HepG2 (cell line): ENCODE measurements around the gene FBXO48. TPM values are rescaled to one million over a fixed set of nuclear protein-coding genes. Genes with fewer than 3 reads are reported as not detected.

Experiments used
- ATAC-seq: fragments of 200-7000 bp; cut with Tn5 transposase; 3 replicates; pipeline ENCODE4 v1.9.1; 2020; ENCODE audit warnings: mild to moderate bottlenecking, moderate library complexity
- BruUV-seq: library from RNA; stranded (reverse); fragments of 400-500 nt; replicated peaks from 2 replicates; lab custom pipeline; 2021; lab: Mats Ljungman, UMichigan
- CTCF ChIA-PET: fragments of 300-600 bp; formaldehyde crosslinking; extraction: SDS; loops from one replicate; lab custom pipeline; 2021; ENCODE audit warnings: low total read pairs, inconsistent platforms, low intra/inter-chr PET ratio; lab: Yijun Ruan, JAX
- POLR2A ChIA-PET: fragments of 350-600 bp; sonication (Branson Sonifier 250); formaldehyde crosslinking; loops from one replicate; lab custom pipeline; 2020; ENCODE audit warnings: antibody characterized with exemption, inconsistent platforms; lab: Yijun Ruan, JAX
- DNase-seq: peaks from one replicate; pipeline ENCODE4 v3.0.0-alpha.2; 2015; ENCODE audit warnings: low spot score
- FAIRE-seq: peaks from 3 replicates; lab custom pipeline; 2011; peaks lifted over from hg19 to GRCh38; lab: Jason Lieb, UNC
- H2AFZ ChIP-seq: one replicate; pipeline ENCODE4 v1.6.1; 2011; ENCODE audit warnings: low read length, inconsistent platforms
- H3K27ac ChIP-seq: fragments of 300-600 bp; 3 replicates; pipeline ENCODE4 v1.8.0; 2011; ENCODE audit warnings: mixed run types, mild to moderate bottlenecking, mixed read lengths, low read length, inconsistent platforms; ENCODE audit not compliant: insufficient read depth; ENCODE audit errors: extremely low read length
- H3K27me3 ChIP-seq, 2 experiments: fragments of 200-600 bp in 1 of 2; 2 replicates in 1 of 2; 3 replicates in 1 of 2; pipeline versions ENCODE4 v1.6.0 to v1.8.0; 2011; ENCODE audit warnings: low read length in 2 of 2, mild to moderate bottlenecking in 2 of 2, moderate library complexity in 2 of 2, inconsistent platforms in 1 of 2; ENCODE audit not compliant: insufficient read depth in 2 of 2, control insufficient read depth in 1 of 2
- H3K36me3 ChIP-seq, 2 experiments: fragments of 200-600 bp in 1 of 2; replicated peaks in 1 of 2; 2 replicates in 1 of 2; 3 replicates in 1 of 2; pipeline versions ENCODE4 v1.5.1 to v1.8.0; 2011; ENCODE audit warnings: low read length in 2 of 2, inconsistent platforms in 1 of 2; ENCODE audit not compliant: insufficient read depth in 2 of 2, control insufficient read depth in 1 of 2
- H3K4me1 ChIP-seq: 2 replicates; pipeline ENCODE4 v1.5.1; 2012; ENCODE audit warnings: low read length, inconsistent platforms; ENCODE audit not compliant: insufficient read depth
- H3K4me2 ChIP-seq: 2 replicates; pipeline ENCODE4 v1.6.0; 2011; ENCODE audit warnings: low read depth, low read length, inconsistent platforms
- H3K4me3 ChIP-seq, 3 experiments: fragments of 200-600 bp in 1 of 3; sonication (generic), shearing (Covaris generic) in 1 of 3; replicated peaks in 1 of 3; 2 replicates each; pipeline ENCODE4 v1.5.1; 2011 to 2016; ENCODE audit warnings: low read length in 3 of 3, inconsistent platforms in 2 of 3, low read depth in 2 of 3, mild to moderate bottlenecking in 2 of 3, control low read depth in 1 of 3, mixed read lengths in 1 of 3; ENCODE audit not compliant: insufficient read depth in 1 of 3
- H3K79me2 ChIP-seq: one replicate; pipeline ENCODE4 v1.6.1; 2011; ENCODE audit warnings: low read length, inconsistent platforms; ENCODE audit not compliant: insufficient read depth
- H3K9ac ChIP-seq: 2 replicates; pipeline ENCODE4 v1.6.0; 2011; ENCODE audit warnings: mild to moderate bottlenecking, low read depth, low read length, inconsistent platforms; ENCODE audit not compliant: insufficient read depth
- H3K9me3 ChIP-seq: 2 replicates; pipeline ENCODE4 v1.5.1; 2012; ENCODE audit warnings: mild to moderate bottlenecking, low read length
- H4K20me1 ChIP-seq: 2 replicates; pipeline ENCODE4 v1.6.0; 2011; ENCODE audit warnings: inconsistent platforms, mild to moderate bottlenecking, low read length, moderate library complexity; ENCODE audit not compliant: insufficient read depth
- ASH2L ChIP-seq: fragments of 300-600, 200-600 bp; sonication (generic); IDR thresholded peaks from 2 replicates; pipeline ENCODE4 v1.7.0; 2017; ENCODE audit warnings: low read depth, mild to moderate bottlenecking, moderate library complexity, mixed read lengths, low read length; ENCODE audit not compliant: insufficient read length
- ISL2 ChIP-seq: sonication (generic); formaldehyde crosslinking; IDR thresholded peaks from 2 replicates; pipeline ENCODE4 v1.5.0; 2020; ENCODE audit warnings: missing genetic modification reagents
- MAFK ChIP-seq, 2 experiments: IDR thresholded peaks in 1 of 2; conservative IDR thresholded peaks in 1 of 2; 2 replicates each; pipeline ENCODE4 v1.6.1; 2011; ENCODE audit warnings: improper control_type of control experiment in 2 of 2, low read length in 2 of 2
- MEIS2 ChIP-seq: sonication (generic); formaldehyde crosslinking; IDR thresholded peaks from 2 replicates; pipeline ENCODE4 v1.9.0; 2021; ENCODE audit warnings: mild to moderate bottlenecking, missing genetic modification reagents
- MLLT10 ChIP-seq: sonication (generic); formaldehyde crosslinking; IDR thresholded peaks from 2 replicates; pipeline ENCODE4 v1.4.0; 2020; ENCODE audit warnings: missing genetic modification reagents
- PAWR ChIP-seq: sonication (generic); formaldehyde crosslinking; IDR thresholded peaks from 2 replicates; pipeline ENCODE4 v1.4.0; 2020; ENCODE audit warnings: missing genetic modification reagents, mild to moderate bottlenecking, borderline replicate concordance
- TAF15 ChIP-seq: fragments of 200-400 bp; formaldehyde crosslinking; IDR thresholded peaks from one replicate; pipeline ENCODE4 v1.6.1; 2018; ENCODE audit warnings: mild to moderate bottlenecking, low read depth, low read length; ENCODE audit not compliant: poor library complexity, severe bottlenecking
- U2AF2 ChIP-seq: fragments of 200-400 bp; formaldehyde crosslinking; IDR thresholded peaks from 2 replicates; pipeline ENCODE4 v1.6.1; 2017; ENCODE audit warnings: low read depth, mild to moderate bottlenecking, low read length
- ZNF124 ChIP-seq: sonication (generic); formaldehyde crosslinking; IDR thresholded peaks from 2 replicates; pipeline ENCODE4 v1.4.0; 2020; ENCODE audit warnings: missing genetic modification reagents
- ZNF367 ChIP-seq: sonication (generic); formaldehyde crosslinking; IDR thresholded peaks from 2 replicates; pipeline ENCODE4 v1.4.0; 2020; ENCODE audit warnings: missing genetic modification reagents, borderline replicate concordance
- ZNF501 ChIP-seq: sonication (generic); formaldehyde crosslinking; IDR thresholded peaks from 2 replicates; pipeline ENCODE4 v1.5.1; 2020; ENCODE audit warnings: mild to moderate bottlenecking, moderate library complexity, missing genetic modification reagents
- WGBS: methylation state at CpG from one replicate; pipeline ENCODE4 v1.1.6; 2017; ENCODE audit warnings: low lambda C conversion rate; 5-methylcytosine and 5-hydroxymethylcytosine counted together
- in situ Hi-C: cut with HindIII; loops from 2 replicates; pipeline ENCODE4 v1.10.0; 2017; ENCODE audit warnings: low pct_unique_long_range_greater_than_20kb; ENCODE audit not compliant: extremely low pct_ligation_motif_present
- intact Hi-C: fragments of 100-400 bp; cut with micrococcal nuclease; formaldehyde crosslinking; loops from one replicate; pipeline ENCODE4 v1.10.0; 2022; ENCODE audit not compliant: unreplicated experiment
- polyA plus RNA-seq, 8 experiments: library from polyadenylated mRNA; depleted of rRNA in 3 of 8; stranded (reverse) in 7 of 8; unstranded in 1 of 8; fragments of >200 nt; fragmentation: Illumina TruSeq in 4 of 8; extraction: Trizol in 4 of 8; gene quantifications; 2 replicates each; pipeline versions ENCODE4 v1.2.1 to v1.2.3, GENCODE V29; 2011 to 2016; ENCODE audit warnings: low read depth in 4 of 8, missing spikeins in 1 of 8, mixed read lengths in 1 of 8; ENCODE audit not compliant: insufficient read depth in 1 of 8
- total RNA-seq, 5 experiments: library from RNA; depleted of rRNA; stranded (reverse); fragments of >200 nt; fragmentation: Illumina TruSeq; extraction: Trizol; gene quantifications; 2 replicates each; pipeline ENCODE4 v1.2.3, GENCODE V29; 2016; ENCODE audit warnings: low read depth in 1 of 5
- TF ChIP-seq, protein P1 (sequence below): sonication (generic); formaldehyde crosslinking; IDR thresholded peaks from 2 replicates; pipeline ENCODE4 v1.4.0; 2020; ENCODE audit warnings: mild to moderate bottlenecking, missing genetic modification reagents

Gene FBXO48
- total and polyA plus RNA-seq, 2 of the 13 experiments (the other 11 are each of a cell fraction or from before 2014, with no cell fraction given), result 0.42 to 1.1 TPM

DNA sequence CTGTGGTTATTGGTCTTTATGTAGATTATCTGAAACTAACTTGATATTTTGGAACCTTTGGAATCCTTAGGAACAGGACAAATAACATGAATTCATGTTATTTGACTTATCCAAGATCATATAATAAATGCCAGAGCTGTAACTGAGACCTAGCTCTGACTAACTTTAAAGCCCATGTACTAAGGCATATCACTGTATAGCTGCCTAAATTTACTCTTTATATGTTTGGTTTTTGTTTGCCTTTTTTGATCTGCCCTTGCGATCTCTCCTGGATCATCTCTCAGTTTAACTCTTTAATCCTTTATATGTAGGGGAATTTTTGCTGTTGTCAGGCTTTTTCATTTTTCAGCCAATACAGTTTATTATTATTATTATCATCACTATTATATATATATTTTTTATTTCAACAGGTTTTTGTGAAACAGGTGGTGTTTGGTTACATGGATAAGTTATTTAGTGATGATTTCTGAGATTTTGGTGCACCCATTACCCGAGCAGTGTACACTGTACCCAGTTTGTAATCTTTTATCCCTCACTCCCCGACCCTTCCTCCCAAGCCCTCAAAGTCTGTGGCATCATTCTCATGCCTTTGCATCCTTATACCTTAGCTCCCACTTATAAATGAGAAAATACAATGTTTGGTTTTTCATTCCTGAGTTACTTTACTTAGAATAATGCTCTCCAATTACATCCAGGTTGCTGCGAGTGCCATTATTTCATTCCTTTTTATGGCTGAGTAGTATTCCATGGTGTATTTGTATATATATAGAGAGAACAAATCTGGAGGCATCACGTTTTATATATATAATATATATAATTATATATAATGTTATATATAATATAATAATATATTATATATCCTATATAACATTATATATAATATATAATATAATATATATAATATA lies 49.2 kb upstream of the FBXO48 start:
- TF ChIP-seq MAFK (conservative IDR thresholded peaks at IDR 0.05 in 1 of 2, IDR thresholded peaks at IDR 0.05 in 1 of 2; ENCODE audit: low read length in 2 of 2) (peak in 1 of 2 experiments; percentile 48; a peak in 1 of 4 replicates), ZNF367 (no peak)
- no TSS peak for BruUV-seq
- Histone ChIP-seq H4K20me1 (no peaks in the 10 kb centered on the region), H3K4me2 (no peak overlapping the region), H3K27me3 (no peaks in the 10 kb centered on the region), H2AFZ (no peak overlapping the region), H3K27ac (no peak overlapping the region), H3K36me3 (no peaks in the 10 kb centered on the region), H3K9me3 (no peaks in the 10 kb centered on the region), H3K4me3 (no peak overlapping the region), H3K9ac (no peak overlapping the region), H3K4me1 (no peaks in the 10 kb centered on the region), H3K79me2 (no peaks in the 10 kb centered on the region)
- FAIRE-seq (no peak), ATAC-seq (no peak), DNase-seq (no peak)
- ChIA-PET POLR2A (no interaction called here), CTCF (no interaction called here)
- in situ Hi-C loops, result no loop called here
- WGBS, result 67% methylated on average over 5 of the region's 5 CpGs
- intact Hi-C loops, result no loop called here

DNA sequence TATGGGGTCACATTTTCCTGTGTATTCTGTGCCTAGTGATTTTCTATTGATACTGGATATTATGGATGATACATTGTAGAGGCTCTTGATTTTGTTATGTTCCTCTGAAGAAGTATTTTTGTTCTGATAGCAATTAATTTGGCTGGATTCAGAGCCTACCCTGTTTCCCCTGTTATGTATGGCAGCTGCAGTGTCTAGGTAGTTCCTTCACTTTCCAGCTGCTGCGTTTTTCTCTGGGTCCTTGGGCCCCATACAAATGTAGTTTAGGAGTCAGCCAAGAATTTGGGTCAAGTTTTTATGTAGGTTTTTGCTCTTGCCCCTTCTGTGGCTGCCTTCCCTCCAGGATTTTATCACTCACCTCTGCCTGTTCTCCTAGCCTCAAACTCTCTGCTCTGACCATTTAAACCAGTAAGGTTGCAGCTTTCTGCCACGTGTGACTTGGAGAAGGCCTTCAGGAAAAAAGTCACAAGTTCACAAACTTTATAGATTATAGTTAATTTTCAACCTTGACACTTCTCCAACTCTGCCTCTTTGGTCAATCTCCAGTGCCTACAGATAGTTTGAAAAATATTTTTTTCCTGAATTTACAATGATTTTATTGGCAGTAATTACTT lies 47.3 kb upstream of the FBXO48 start:
- Histone ChIP-seq H3K79me2 (no peaks in the 10 kb centered on the region), H4K20me1 (no peaks in the 10 kb centered on the region), H3K4me1 (no peaks in the 10 kb centered on the region), H3K4me2 (no peak overlapping the region), H3K9ac (no peak overlapping the region), H3K4me3 (no peak overlapping the region), H3K36me3 (no peaks in the 10 kb centered on the region), H3K27ac (no peak overlapping the region), H3K9me3 (no peaks in the 10 kb centered on the region), H2AFZ (no peak overlapping the region), H3K27me3 (no peaks in the 10 kb centered on the region)
- ChIA-PET CTCF (no interaction called here), POLR2A (no interaction called here)
- WGBS, result 2% methylated on average over 2 of the region's 2 CpGs
- no TSS peak for BruUV-seq
- intact Hi-C loops (no loop called here), in situ Hi-C loops (no loop called here)
- FAIRE-seq (no peak), ATAC-seq (peak; percentile 48; the same call in 2 of the 3 replicates), DNase-seq (no peak)
- TF ChIP-seq ZNF501 (CRISPR knock-in tag) (no peak), ASH2L (no peak), TAF15 (no peak), PAWR (CRISPR knock-in tag) (no peak), ISL2 (no peak), MEIS2 (no peak), MLLT10 (CRISPR knock-in tag) (no peak), ZNF124 (CRISPR knock-in tag) (no peak), U2AF2 (no peak)
- TF ChIP-seq, protein P1, sequence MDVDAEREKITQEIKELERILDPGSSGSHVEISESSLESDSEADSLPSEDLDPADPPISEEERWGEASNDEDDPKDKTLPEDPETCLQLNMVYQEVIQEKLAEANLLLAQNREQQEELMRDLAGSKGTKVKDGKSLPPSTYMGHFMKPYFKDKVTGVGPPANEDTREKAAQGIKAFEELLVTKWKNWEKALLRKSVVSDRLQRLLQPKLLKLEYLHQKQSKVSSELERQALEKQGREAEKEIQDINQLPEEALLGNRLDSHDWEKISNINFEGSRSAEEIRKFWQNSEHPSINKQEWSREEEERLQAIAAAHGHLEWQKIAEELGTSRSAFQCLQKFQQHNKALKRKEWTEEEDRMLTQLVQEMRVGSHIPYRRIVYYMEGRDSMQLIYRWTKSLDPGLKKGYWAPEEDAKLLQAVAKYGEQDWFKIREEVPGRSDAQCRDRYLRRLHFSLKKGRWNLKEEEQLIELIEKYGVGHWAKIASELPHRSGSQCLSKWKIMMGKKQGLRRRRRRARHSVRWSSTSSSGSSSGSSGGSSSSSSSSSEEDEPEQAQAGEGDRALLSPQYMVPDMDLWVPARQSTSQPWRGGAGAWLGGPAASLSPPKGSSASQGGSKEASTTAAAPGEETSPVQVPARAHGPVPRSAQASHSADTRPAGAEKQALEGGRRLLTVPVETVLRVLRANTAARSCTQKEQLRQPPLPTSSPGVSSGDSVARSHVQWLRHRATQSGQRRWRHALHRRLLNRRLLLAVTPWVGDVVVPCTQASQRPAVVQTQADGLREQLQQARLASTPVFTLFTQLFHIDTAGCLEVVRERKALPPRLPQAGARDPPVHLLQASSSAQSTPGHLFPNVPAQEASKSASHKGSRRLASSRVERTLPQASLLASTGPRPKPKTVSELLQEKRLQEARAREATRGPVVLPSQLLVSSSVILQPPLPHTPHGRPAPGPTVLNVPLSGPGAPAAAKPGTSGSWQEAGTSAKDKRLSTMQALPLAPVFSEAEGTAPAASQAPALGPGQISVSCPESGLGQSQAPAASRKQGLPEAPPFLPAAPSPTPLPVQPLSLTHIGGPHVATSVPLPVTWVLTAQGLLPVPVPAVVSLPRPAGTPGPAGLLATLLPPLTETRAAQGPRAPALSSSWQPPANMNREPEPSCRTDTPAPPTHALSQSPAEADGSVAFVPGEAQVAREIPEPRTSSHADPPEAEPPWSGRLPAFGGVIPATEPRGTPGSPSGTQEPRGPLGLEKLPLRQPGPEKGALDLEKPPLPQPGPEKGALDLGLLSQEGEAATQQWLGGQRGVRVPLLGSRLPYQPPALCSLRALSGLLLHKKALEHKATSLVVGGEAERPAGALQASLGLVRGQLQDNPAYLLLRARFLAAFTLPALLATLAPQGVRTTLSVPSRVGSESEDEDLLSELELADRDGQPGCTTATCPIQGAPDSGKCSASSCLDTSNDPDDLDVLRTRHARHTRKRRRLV, result no peak
